GM23338 (cell line): ENCODE data around the gene TIMM8B. TPM values are rescaled to one million over a fixed set of nuclear protein-coding genes. Genes with fewer than 3 reads are reported as not detected.
A peak's percentile ranks its signal among the peaks of the same experiment; 100 is the strongest.

Source experiments
- ATAC-seq: fragments of 200-7000 bp; cut with Tn5 transposase; 3 replicates; pipeline ENCODE4 v1.9.1; 2020
- DNase-seq: peaks from one replicate; pipeline ENCODE4 v3.0.0-alpha.2; 2015; ENCODE audit warnings: low spot score
- H2AFZ ChIP-seq: fragments of 200-600 bp; sonication (generic); 2 replicates; pipeline ENCODE4 v1.8.0; 2016; ENCODE audit warnings: antibody characterized with exemption, mild to moderate bottlenecking, moderate library complexity
- H3F3A ChIP-seq: fragments of 200-600 bp; sonication (generic); replicated peaks from 2 replicates; pipeline ENCODE4 v1.8.0; 2017; ENCODE audit warnings: antibody characterized with exemption, mixed run types, low read depth
- H3K27ac ChIP-seq: fragments of 200-600 bp; sonication (generic); 2 replicates; pipeline ENCODE4 v1.6.1; 2016; ENCODE audit warnings: low read depth
- H3K27me3 ChIP-seq: fragments of 200-600 bp; sonication (generic); 2 replicates; pipeline ENCODE4 v1.8.0; 2016; ENCODE audit warnings: mild to moderate bottlenecking, mixed run types, moderate library complexity; ENCODE audit not compliant: insufficient read depth
- H3K36me3 ChIP-seq: fragments of 200-600 bp; sonication (generic); 2 replicates; pipeline ENCODE4 v1.8.0; 2016; ENCODE audit warnings: mild to moderate bottlenecking; ENCODE audit not compliant: insufficient read depth
- H3K4me1 ChIP-seq: fragments of 200-600 bp; sonication (generic); 2 replicates; pipeline ENCODE4 v1.8.0; 2016; ENCODE audit warnings: mild to moderate bottlenecking, moderate library complexity; ENCODE audit not compliant: insufficient read depth
- H3K4me2 ChIP-seq: fragments of 200-600 bp; sonication (generic); 2 replicates; pipeline ENCODE4 v1.7.1; 2017; ENCODE audit warnings: mixed run types
- H3K4me3 ChIP-seq: fragments of 200-600 bp; sonication (generic); 2 replicates; pipeline ENCODE4 v1.6.1; 2016; ENCODE audit warnings: mixed run types
- H3K79me2 ChIP-seq: fragments of 200-600 bp; sonication (generic); replicated peaks from 2 replicates; pipeline ENCODE4 v1.8.0; 2017; ENCODE audit warnings: mild to moderate bottlenecking; ENCODE audit not compliant: insufficient read depth
- H3K9me2 ChIP-seq: fragments of 200-600 bp; sonication (generic); 2 replicates; pipeline ENCODE4 v1.8.0; 2017; ENCODE audit not compliant: insufficient read depth
- H4K20me1 ChIP-seq: fragments of 200-600 bp; sonication (generic); replicated peaks from 2 replicates; pipeline ENCODE4 v1.8.0; 2017; ENCODE audit warnings: mild to moderate bottlenecking; ENCODE audit not compliant: insufficient read depth
- H3K27ac Mint-ChIP-seq: 2 replicates; pipeline ENCODE4 v1.8.0; 2020; ENCODE audit warnings: inconsistent platforms, mild to moderate bottlenecking, moderate library complexity, mixed read lengths
- H3K27me3 Mint-ChIP-seq: 3 replicates; pipeline ENCODE4 v1.8.0; 2022; ENCODE audit warnings: low read depth, mild to moderate bottlenecking, moderate library complexity, mixed read lengths, inconsistent platforms; ENCODE audit not compliant: insufficient read depth, poor library complexity
- H3K36me3 Mint-ChIP-seq: 3 replicates; pipeline ENCODE4 v1.8.0; 2021; ENCODE audit warnings: low read depth, mild to moderate bottlenecking, inconsistent platforms, moderate library complexity, mixed read lengths
- H3K4me1 Mint-ChIP-seq: 3 replicates; pipeline ENCODE4 v1.8.0; 2020; ENCODE audit warnings: mild to moderate bottlenecking, inconsistent platforms, mixed read lengths
- H3K4me3 Mint-ChIP-seq: 3 replicates; pipeline ENCODE4 v1.8.0; 2021; ENCODE audit warnings: moderate library complexity, mild to moderate bottlenecking, inconsistent platforms, mixed read lengths
- H3K9me3 Mint-ChIP-seq: 3 replicates; pipeline ENCODE4 v1.8.0; 2020; ENCODE audit warnings: moderate library complexity, mild to moderate bottlenecking, inconsistent platforms, mixed read lengths
- CREB1 ChIP-seq: fragments of 250-450 bp; sonication (Bioruptor Pico); IDR thresholded peaks from 2 replicates; pipeline ENCODE4 v1.5.0; 2020; ENCODE audit warnings: low read depth, mild to moderate bottlenecking, moderate library complexity
- CTCF ChIP-seq, 2 experiments: fragments of 200-600 bp in 1 of 2; sonication (generic) in 1 of 2; conservative IDR thresholded peaks; 2 replicates each; pipeline versions ENCODE4 v1.5.1 to v1.6.1; 2016 to 2017; ENCODE audit warnings: antibody characterized with exemption in 2 of 2, low read depth in 2 of 2, mild to moderate bottlenecking in 2 of 2, moderate library complexity in 1 of 2
- EZH2 ChIP-seq: fragments of 200-600 bp; sonication (generic); IDR thresholded peaks from one replicate; pipeline ENCODE4 v1.8.0; 2017; ENCODE audit warnings: antibody characterized with exemption, mild to moderate bottlenecking, low read depth; ENCODE audit not compliant: unreplicated experiment
- POLR2AphosphoS5 ChIP-seq: IDR thresholded peaks from 2 replicates; pipeline ENCODE4 v1.6.1; 2016; ENCODE audit warnings: antibody characterized with exemption, low read depth
- STAT1 ChIP-seq: IDR thresholded peaks from one replicate; pipeline ENCODE4 v1.6.1; 2016; ENCODE audit warnings: antibody characterized with exemption; ENCODE audit not compliant: unreplicated experiment
- polyA plus RNA-seq: library from polyadenylated mRNA; unstranded; fragments of >200 nt; fragmentation: Nextera tagmentation; extraction: Ambion mirVana; gene quantifications from 2 replicates; pipeline ENCODE4 v1.2.1, GENCODE V29; 2016
- total RNA-seq: library from RNA; depleted of rRNA; stranded (reverse); fragments of >200 nt; shearing (Covaris generic); gene quantifications from 2 replicates; pipeline ENCODE4 v1.2.3, GENCODE V29; 2014
- TF ChIP-seq, protein P1 (sequence below): IDR thresholded peaks from one replicate; pipeline ENCODE4 v1.6.1; 2018; ENCODE audit warnings: antibody characterized with exemption; ENCODE audit not compliant: unreplicated experiment

TIMM8B gene
- total and polyA plus RNA-seq, 2 experiments from 2014 or later, result 52.4 to 251 TPM

- TF ChIP-seq CTCF (conservative IDR thresholded peaks at IDR 0.05; ENCODE audit: low read depth in 2 of 2) (no peak), STAT1 (no peak), EZH2 (no peak)
Measured at GRCh38 chr11:112114460-112114859, 27.9 kb upstream of the TIMM8B start (continued).

GRCh38 chr11:112113539-112114457, 27.2 kb upstream of the TIMM8B start:
- H3K36me3 Mint-ChIP-seq, result no peaks in the 10 kb centered on the region
- Histone ChIP-seq H3K36me3 (no peaks in the 10 kb centered on the region), H3K4me2 (no peak overlapping the region), H4K20me1 (no peaks in the 10 kb centered on the region), H3K79me2 (no peaks in the 10 kb centered on the region), H3K27me3 (no peaks in the 10 kb centered on the region), H3K9me2 (no peaks in the 10 kb centered on the region), H3K4me3 (no peak overlapping the region), H3F3A (no peaks in the 10 kb centered on the region), H3K27ac (no peak overlapping the region), H3K4me1 (no peaks in the 10 kb centered on the region), H2AFZ (no peak overlapping the region)
- H3K4me3 Mint-ChIP-seq, result no peak overlapping the region
- no peak overlapping the region for H3K27ac Mint-ChIP-seq
- H3K9me3 Mint-ChIP-seq, result no peaks in the 10 kb centered on the region; the same call in 2 of the 3 replicates
- H3K4me1 Mint-ChIP-seq, result no peaks in the 10 kb centered on the region
- DNase-seq (peak; percentile 83), ATAC-seq (peak; percentile 73)
- TF ChIP-seq CTCF (conservative IDR thresholded peaks at IDR 0.05; ENCODE audit: low read depth in 2 of 2), result peak; percentile 69 to 73
- TF ChIP-seq CREB1, result no peak
- peaks cover 3% of the 10 kb centered on the region for H3K27me3 Mint-ChIP-seq

GRCh38 chr11:112106070-112106469, 19.5 kb upstream of the TIMM8B start:
- H3K79me2 ChIP-seq, result no peaks in the 10 kb centered on the region
- no peaks in the 10 kb centered on the region for H3K9me3 Mint-ChIP-seq
- no peaks in the 10 kb centered on the region for H3K9me2 ChIP-seq
- no peak overlapping the region for H2AFZ ChIP-seq
- TF ChIP-seq, protein P1, sequence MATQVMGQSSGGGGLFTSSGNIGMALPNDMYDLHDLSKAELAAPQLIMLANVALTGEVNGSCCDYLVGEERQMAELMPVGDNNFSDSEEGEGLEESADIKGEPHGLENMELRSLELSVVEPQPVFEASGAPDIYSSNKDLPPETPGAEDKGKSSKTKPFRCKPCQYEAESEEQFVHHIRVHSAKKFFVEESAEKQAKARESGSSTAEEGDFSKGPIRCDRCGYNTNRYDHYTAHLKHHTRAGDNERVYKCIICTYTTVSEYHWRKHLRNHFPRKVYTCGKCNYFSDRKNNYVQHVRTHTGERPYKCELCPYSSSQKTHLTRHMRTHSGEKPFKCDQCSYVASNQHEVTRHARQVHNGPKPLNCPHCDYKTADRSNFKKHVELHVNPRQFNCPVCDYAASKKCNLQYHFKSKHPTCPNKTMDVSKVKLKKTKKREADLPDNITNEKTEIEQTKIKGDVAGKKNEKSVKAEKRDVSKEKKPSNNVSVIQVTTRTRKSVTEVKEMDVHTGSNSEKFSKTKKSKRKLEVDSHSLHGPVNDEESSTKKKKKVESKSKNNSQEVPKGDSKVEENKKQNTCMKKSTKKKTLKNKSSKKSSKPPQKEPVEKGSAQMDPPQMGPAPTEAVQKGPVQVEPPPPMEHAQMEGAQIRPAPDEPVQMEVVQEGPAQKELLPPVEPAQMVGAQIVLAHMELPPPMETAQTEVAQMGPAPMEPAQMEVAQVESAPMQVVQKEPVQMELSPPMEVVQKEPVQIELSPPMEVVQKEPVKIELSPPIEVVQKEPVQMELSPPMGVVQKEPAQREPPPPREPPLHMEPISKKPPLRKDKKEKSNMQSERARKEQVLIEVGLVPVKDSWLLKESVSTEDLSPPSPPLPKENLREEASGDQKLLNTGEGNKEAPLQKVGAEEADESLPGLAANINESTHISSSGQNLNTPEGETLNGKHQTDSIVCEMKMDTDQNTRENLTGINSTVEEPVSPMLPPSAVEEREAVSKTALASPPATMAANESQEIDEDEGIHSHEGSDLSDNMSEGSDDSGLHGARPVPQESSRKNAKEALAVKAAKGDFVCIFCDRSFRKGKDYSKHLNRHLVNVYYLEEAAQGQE, result no peak
- no peak for TF ChIP-seq STAT1
- no peak for TF ChIP-seq CTCF (conservative IDR thresholded peaks at IDR 0.05; ENCODE audit: low read depth in 2 of 2)
- no peak for TF ChIP-seq POLR2AphosphoS5
- no peak overlapping the region for H3K27ac Mint-ChIP-seq
- no peaks in the 10 kb centered on the region for H3K4me1 ChIP-seq
- no peaks in the 10 kb centered on the region for H3K36me3 ChIP-seq
- no peak overlapping the region for H3K27ac ChIP-seq
- DNase-seq (no peak), ATAC-seq (no peak)
- no peaks in the 10 kb centered on the region for H3F3A ChIP-seq
- no peak overlapping the region for H3K4me3 ChIP-seq
- no peak overlapping the region for H3K4me3 Mint-ChIP-seq
- no peaks in the 10 kb centered on the region for H4K20me1 ChIP-seq
- no peaks in the 10 kb centered on the region for H3K36me3 Mint-ChIP-seq
- no peak overlapping the region for H3K4me2 ChIP-seq
- H3K4me1 Mint-ChIP-seq, result no peaks in the 10 kb centered on the region
- H3K27me3 Mint-ChIP-seq, result no peaks in the 10 kb centered on the region
- H3K27me3 ChIP-seq, result no peaks in the 10 kb centered on the region
